Femur (tissue), 1 donor: ENCODE data around the gene FAM3B.

Experiments used
- DNase-seq: peaks from one replicate; pipeline ENCODE4 v3.0.0-alpha.2; 2017

FAM3B gene

DNA sequence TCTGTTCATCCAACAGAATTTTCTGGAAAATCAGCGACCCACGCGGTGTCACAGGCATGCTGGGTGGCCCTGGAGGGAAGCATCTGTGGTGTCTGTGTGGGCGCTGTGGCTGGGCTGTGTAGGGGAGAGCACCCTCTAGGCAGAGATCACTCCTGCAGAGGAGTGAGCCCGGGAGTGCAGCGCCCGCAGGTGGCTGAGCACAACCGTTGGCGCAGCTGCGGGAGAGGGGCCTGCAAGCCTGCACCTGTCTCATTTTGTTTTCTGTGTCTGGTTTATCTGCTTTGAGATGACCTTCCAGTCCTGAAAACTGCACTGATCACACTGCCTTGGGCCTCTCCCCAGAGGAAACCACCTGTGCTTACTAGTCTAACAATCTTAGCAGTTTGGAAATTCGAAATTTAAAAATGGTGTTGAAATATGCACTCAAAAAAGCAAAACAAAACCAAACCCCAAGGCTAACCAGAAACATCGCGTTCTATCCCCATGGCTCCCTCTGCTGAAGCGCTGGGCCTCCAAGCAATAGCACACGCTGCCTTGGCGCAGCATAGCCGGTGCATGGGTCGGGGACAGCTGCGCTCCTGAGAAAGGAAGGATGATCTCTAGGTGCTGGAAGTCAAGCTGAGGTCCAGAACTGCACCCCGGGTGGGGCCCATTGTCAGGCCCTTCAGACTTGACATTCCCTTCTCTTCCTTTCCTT is 4.8 kb downstream of the FAM3B start:
- DNase-seq, result no peak

DNA sequence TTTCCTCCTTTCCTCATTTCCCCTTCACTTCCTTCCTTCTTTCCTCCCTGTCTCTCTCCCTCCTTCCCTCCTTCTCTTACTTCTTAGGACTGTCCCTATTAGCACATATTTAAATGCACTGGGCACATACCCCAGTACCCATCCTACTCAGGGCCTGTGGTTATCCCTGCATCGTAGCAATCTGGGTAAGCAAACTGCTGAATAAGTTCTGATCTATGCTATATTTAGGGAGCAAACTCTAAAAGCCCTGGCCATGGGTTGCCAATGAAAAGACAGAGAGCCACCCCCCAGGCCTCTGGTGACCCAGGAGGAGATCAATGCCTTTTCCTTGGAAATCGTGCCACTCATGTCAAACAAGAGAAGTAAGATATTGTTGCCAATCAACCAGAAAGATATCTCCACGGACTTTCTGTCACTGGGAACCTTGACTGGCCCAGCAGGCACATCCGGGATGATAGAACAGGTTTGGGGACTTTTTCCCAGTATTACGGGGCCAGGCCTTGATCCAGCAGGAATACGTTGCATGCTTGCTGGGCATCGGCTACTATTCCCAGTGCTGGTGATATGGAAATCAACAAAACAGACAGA is 5.4 kb downstream of the FAM3B start:
- no peak for DNase-seq

DNA sequence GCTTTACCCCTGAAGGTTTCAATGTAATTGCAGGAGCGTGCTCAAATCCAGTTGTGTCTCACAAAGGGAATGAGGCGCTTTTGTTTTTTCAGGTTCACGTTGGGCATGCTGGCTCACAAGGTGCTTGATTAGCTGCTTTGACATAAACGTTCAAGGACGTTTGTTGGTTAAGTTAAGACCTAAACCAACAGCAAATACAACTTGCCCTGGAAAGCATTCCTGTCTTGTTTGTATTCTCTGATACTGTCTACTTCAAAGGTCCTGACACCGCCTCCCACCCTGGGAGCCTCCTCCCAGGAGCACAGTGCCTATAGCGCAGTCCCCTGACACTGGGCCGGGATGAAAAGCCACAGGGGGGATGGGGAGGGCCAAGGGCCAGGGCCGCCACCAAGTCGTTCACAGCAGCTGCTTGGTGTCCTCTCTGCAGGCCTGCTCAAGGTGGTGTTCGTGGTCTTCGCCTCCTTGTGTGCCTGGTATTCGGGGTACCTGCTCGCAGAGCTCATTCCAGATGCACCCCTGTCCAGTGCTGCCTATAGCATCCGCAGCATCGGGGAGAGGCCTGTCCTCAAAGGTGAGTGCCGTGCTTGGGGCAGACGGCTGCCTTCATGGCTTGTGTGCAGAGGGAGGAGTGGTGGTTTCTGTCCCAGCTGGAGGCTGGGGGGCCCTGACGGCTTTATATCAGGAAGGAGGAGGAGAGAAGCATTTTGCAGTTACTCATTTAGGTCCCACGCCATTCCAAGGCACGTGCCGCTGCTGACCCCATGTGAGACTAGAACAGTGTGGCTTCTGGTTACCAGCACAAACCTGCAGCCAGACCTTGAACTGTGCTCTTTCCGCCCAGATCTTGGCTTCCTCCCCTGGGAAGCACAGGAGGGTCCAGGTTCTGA is 6.1 kb downstream of the FAM3B start:
- no peak for DNase-seq

DNA sequence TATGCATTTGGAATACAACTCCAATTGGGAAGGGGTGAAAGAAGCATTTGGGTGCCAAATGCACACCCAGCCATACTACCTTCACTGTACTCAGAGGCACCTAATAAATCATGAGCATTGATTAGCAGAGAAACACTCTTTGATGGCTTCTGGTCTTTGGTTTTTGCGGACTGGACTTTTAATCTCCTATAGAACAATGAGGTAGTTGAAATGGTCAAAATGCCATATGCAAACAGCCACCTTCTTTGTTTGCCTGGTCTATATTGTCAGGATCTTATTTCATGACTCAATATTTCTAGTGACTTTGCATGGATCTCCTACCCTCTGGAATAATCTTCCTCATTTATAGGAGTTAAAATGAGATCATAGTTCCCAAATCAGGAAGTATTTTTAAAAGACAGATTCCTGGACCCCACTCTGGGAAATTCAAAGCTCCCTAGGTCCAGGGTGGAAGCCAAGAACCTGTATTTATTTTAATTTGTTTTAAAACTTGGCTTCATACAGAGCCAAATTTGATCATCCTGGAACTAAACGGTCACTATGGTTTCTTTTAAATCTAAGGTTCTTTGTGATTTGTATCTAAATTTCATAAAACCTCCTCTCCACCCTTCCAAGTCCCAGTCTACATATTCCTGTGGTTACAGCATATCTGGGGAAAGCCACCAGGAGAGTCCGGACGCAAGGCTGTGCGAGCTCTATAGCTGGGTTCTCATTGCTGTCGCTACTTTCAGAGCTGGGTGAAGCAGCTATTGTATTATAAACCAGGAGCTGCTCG is 8.7 kb downstream of the FAM3B start:
- DNase-seq, result no peak

DNA sequence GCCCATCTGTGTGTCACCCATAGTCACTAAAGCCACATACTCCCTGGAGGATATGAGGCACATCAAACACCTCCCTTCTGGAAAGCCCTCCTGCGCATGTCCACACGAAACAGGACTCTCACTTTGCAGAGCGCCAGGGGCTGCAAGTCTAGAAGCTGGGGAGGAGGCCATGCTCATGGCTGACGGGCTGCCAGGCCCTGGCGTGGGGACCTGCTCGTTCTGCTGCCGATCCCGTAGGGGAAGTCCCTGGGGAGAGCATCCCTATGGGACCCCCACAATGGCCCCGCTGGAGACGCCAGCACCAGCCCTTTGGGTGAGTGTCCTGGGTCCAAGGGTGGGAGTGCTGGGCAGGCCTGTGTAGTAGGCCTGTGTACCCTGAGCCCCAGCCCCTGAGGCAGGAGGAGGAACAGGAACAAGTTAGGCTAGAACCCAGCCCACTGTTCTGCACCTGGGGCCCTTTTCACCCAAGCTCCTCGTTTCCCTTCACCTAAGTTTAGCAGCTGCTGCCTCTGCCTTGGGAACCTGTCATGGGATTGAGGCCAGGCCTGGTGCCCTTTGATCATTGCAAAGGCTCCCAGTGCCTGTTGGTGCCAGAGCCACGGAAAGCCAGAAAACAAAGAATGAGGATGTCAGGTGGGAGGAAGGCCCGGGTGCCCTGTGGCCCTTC is 9.9 kb downstream of the FAM3B start:
- DNase-seq, result no peak

DNA sequence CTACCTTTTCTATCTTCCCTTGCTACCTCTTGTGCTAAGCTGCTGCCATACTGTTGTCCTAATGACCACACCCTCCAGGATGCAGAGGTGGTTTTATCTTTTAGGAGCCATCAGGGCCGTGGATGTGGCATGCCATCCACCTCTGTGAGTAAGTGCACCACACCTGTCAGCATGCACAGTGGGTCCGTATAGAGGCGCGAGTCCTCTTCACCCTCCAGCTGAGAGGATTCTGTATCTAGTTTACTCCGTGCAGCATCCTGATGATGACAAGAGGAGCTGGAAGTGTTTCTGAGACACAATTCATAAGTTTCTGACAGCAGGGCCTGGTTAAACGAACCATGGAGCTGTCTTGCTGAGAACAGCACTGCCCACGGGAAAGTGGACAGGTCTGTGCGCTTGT is 11.2 kb downstream of the FAM3B start:
- no peak for DNase-seq

DNA sequence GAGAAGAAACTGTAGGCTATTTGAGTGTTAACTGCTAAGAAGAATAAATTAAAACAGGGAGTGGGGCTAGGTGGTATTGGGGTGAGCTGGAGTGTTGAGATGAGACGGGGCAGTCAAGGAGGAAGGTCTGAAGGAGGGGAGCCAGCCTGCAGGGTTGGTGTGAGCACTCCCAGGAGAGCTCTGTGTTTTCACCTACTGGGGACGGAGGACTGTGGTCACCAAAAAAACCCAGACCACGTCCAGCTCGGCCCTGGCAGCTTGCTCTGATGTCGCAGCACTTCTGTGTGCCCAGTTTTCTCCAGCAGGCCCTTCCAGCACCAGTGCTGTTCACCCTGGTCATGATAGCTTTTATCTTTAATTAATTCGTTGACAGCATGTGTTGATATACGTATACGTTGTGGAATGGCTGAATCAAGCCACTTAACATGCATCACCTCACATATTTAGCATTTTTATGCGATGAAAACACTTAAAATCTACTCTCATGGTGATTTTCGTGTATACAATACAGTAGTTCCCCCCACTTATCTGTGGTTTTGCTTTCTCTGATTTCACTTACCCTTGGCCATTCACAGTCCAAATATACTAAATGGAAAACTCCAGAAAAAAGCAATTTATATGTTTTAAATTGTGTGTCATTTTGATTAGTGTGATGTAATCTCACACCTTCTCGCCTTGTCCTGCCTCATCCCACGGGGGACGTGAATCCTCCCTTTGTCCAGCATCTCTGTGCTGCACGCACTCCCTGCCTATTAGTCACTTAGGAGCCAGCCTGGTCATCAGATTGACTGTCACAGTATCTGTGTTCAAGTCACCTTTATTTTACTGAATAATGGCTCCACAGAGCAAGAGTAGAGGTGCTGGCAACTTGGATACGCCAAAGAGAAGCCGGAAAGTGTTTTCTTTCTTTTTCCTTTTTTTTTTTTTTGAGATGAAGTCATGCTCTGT is 12.3 kb downstream of the FAM3B start:
- DNase-seq, result no peak

DNA sequence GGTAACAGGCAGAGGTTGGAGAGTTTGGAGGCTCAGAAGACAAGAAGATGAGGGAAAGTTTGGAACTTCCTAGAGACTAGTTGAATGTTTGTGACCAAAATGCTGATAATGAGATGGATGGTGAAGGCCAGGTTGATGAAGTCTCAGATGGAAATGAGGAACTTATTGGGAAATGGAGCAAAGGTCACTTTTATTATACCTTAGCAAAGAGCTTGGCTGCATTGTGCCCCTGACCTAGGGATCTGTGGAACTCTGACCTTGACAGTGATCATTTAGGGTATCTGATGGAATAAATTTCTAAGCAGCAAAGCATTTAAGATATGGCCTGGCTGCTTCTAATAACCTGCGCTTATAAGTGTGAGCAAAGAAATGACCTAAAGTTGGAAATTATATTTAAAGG is 17.2 kb downstream of the FAM3B start:
- no peak for DNase-seq

DNA sequence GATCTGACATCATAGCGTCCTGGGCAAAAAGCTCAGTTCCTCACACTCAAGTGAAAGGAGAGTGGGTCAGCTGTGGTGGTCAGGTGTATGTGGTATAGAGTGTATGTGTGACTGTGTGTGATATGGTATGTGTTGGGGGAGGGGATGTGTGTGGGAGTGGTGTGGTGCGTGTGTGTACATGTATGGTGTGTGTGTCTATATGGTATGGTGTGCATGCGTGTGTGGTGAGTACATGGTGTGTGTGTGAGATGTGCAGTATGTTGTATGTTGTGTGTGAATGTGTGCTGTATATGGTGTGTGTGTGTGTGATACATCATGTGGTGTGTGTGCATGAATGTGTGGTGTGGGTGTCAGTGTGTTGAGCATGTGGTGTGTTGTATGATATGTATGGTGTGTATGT is 20.9 kb downstream of the FAM3B start:
- no peak for DNase-seq

DNA sequence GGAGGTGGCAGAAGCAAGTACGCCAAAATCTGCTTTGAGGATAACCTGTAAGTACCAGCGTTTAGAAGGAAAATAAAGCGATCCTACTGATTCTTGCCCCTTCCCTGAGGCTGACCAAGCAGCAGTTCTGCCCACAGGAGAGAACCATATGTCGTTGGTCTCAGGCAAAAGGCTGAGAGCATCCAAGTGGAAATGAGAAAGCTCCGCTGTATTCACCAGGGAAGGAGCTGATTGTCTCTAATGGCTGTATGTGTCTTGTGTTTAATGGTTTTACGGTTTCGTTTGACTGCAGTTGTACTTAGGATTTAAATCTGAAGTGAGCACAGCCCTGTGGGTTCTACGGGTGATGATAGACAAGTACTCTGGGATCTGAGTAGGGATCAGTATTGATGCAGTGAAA is 21.9 kb downstream of the FAM3B start:
- DNase-seq, result no peak

DNA sequence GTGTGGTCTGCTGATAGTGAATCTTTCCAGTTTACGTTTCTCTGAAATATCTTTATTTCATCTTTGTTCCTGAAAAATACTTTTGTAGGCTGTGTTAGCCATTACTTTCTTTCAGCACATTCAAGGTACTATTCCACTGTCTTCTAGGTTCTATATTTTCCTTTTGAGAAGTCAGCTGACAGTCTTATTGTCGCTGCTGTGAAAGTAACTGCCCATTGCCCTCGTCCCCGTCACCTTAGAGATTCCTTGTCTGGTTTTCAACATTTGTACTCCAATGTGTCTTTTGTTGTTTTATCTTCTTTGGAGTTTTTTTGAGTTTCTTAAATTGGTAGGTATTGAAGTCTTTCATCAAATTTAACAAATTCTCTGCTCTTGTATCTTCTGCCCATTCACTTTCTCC is 25.4 kb downstream of the FAM3B start:
- no peak for DNase-seq

DNA sequence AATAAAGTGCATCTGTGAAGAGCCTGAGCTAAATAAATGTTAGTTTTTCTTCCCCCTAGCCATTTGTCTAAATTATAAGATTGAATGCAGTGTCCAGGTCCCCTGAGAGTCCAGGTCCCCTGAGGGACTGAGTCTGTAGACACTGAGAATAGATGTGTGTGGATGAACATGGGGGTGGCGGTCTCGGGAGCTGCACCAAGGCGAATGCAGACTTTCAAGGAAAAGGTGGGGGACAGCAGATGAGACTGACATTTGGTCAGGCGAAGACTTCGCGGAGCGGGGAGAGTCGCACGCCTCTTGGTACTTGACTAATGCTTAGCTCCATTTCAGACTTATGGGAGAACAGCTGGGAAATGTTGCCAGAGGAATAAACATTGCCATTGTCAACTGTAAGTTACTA is 27.5 kb downstream of the FAM3B start:
- no peak for DNase-seq

DNA sequence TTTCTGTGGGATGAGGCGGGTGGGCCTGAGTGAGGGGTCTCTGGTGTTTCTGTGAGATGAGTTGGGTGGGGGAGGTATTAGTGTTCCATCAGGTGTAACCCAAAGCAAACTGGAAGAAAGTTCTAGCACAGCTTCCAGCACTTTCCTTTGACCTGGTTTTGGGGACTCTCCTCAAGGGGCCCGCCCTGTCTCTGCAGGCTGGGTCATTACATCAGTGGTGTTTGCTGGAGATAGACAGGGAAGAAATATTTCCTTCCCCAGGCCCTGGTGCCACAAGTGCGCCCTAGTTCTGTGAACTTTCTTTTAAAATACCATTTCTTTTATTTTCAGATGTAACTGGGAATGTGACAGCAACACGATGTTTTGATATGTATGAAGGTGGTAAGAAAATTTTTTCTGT is 28.8 kb downstream of the FAM3B start:
- no peak for DNase-seq

DNA sequence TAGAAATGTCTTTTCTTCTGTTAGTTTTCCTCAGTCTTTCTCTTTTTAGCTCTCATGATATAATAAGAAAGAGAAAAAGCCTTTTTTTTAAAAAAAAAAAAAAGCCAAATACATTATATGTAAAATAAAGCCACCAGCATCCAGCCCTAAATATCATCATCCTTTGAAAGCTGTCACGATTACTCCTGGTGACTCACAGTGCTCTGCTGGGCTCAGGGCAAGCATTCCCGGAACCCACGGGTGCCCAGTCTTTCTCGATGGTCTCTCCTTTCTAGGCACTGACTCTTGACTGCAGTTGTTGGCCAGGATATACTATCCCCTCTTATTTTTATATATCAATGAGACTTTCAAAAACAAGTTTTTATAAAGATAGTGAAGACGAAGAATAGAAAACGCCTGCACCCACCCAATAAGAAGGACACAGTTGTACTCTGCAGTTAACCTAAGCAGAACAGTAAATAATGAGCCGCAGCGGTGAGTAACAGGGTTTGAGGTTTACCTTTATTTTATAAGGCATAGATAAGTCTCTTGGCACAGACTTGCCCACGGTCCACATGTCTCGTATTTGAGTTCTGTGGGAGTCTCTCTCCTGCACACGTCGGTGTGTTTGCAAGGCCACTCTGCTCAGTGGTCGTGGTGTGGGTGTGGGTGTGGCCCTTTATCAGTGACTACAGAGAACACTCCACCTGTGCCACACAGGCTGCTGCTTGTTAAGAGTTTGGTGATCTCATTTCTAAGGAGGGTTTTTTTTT is 29.5 kb downstream of the FAM3B start:
- no peak for DNase-seq

DNA sequence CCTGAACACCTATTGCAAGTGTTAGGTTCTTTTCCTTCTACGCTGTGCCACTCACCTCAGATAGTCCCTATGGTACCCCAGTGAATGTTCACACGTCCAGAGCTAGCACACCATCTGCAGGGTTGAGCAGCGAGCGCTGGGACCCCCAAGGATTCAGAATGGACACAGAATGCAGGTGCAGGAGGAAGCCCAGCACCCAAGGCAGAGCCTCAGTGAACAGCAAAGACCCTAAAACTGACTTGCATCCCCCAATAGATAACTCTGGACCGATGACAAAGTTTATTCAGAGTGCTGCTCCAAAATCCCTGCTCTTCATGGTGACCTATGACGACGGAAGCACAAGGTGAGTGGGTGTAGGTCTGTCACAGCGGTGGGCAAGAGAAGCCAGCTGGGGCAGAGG is 30.2 kb downstream of the FAM3B start:
- DNase-seq, result no peak

DNA sequence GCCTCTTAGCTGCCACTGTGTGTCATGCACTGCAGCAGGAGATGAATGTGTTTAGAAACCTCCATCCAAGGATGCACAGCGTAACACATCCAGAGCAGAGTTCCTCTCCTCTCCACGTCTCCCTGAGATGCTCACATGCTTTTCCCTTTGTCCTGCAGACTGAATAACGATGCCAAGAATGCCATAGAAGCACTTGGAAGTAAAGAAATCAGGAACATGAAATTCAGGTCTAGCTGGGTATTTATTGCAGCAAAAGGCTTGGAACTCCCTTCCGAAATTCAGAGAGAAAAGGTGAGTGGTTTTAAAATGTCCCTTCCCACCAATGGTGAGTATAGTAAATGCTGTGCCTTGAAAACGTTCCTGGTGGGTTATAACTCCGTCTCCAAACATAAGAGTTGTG is 31.8 kb downstream of the FAM3B start:
- no peak for DNase-seq

DNA sequence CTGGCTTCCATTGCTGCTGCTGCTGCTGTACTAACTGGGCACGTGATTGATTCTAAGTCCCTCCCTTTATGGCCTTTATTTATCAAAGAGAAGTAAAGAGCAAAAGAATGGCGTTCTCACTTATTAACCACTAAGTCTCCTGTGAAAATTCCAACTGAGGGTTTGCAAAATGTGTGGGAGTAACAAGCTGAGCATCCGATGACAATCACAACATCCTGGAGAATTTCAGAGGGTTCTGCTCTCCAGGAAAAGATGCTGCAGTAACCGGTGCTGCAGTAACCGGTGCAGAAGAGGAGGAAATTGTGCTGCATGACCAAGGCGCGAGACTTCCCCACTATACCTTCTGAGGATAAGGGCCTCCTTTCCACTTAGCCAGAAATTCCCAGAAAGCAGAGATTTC is 32.5 kb downstream of the FAM3B start:
- no peak for DNase-seq

DNA sequence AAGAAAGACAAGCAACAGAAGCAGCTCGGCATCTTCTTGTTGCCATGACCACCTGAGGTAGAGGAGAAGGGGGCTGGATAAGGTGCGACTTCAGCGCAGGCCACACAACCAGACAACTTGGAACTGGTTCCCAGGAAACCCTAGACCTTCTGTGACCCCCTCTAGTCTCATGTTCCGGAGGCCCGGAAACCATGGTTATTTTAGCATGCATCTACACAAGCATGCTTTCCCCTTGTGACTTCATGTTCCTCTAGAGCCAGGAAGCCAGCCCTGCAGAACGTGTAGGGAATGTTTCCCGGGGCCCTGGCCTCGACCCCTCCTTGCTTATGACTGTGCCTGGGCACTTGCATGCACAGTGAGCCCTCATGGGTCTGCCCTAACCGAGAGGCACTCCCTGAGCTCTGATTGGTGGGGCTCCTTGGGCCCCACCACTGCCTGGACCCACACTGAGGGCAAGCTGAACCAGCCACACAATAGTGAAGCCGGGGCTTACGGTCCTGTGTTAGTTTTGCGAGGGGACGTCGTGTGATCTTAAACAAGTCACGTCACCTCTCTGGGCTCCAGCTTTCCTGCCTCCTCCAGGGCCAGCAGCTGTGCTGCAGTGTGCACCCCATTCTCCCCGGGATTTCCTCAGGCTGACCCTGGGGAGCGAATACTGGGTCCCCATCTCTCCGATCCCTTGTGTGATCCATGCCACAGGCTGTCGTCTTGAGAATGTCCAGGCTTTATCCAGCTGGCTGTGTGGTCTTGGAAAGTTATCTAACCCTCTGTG is 33.2 kb downstream of the FAM3B start:
- no peak for DNase-seq

DNA sequence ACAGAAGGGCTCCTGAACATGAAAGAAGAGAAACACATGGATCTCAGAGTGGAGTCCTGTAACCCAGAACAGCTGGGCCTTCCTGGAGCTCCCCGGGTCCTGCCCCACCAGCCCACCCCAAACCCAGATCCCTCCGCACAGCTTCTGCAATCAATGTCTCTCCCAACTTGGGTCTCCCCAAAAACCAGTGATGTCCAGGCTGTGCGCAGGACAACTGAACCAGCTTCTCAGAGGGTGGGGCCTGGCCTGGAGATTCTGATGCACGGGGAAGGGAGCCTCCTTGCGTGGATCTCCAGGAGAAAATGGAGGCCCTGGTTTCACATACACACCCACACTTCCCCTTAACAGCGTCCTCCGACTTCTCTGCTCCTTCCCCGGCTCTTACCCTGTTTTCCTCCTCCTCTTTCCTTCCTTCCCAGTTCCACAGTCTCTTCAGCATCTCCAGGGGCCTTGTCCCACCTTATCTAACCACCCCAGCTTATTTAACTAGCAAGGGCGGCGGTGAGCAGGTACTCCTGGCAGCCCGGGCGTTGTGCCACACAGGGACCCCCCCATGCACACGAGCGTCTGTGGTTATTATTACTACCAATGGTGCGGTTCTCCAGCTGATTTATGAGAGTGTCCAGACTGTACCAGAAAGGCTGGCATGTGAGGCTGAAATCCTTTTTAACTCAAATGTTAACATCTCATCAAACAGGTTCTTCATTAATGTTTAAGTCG is 34.0 kb downstream of the FAM3B start:
- DNase-seq, result no peak
